Spleen (tissue), 11 donors: ENCODE results near the gene LRP3. TPM values are rescaled to one million over a fixed set of nuclear protein-coding genes. Genes with fewer than 3 reads are reported as not detected.

Experiments used
- DNase-seq: peaks from one replicate; pipeline ENCODE4 v3.0.0-alpha.2; 2020
- H3K27ac ChIP-seq, 8 donors: fragments of 200-600 bp; sonication (generic) in 7 of 8; 1 replicate in 4 of 8; 2 replicates in 4 of 8; pipeline versions ENCODE4 v1.5.0 to v1.8.0; 2016 to 2021; ENCODE audit warnings: inconsistent platforms in 4 of 8, mild to moderate bottlenecking in 4 of 8, moderate library complexity in 1 of 8
- H3K27me3 ChIP-seq, 7 donors: fragments of 200-600 bp; sonication (generic) in 6 of 7; replicated peaks in 1 of 7; 1 replicate in 4 of 7; 2 replicates in 3 of 7; pipeline versions ENCODE4 v1.5.0 to v1.8.0; 2016 to 2021; ENCODE audit warnings: inconsistent platforms in 3 of 7, mild to moderate bottlenecking in 1 of 7
- H3K36me3 ChIP-seq, 6 donors: fragments of 200-600 bp; sonication (generic) in 5 of 6; 1 replicate in 4 of 6; 2 replicates in 2 of 6; pipeline versions ENCODE4 v1.5.0 to v1.8.0; 2016 to 2021; ENCODE audit warnings: inconsistent platforms in 2 of 6
- H3K4me1 ChIP-seq, 6 donors: fragments of 200-600 bp; sonication (generic) in 5 of 6; 1 replicate in 3 of 6; 2 replicates in 3 of 6; pipeline versions ENCODE4 v1.5.0 to v1.8.0; 2016 to 2021; ENCODE audit warnings: inconsistent platforms in 3 of 6
- H3K4me3 ChIP-seq, 8 donors: fragments of 200-600 bp; sonication (generic) in 7 of 8; 1 replicate in 4 of 8; 2 replicates in 4 of 8; pipeline versions ENCODE4 v1.5.0 to v1.8.0; 2016 to 2021; ENCODE audit warnings: inconsistent platforms in 4 of 8, mild to moderate bottlenecking in 4 of 8, moderate library complexity in 2 of 8
- H3K9me3 ChIP-seq, 8 donors: fragments of 200-600 bp; sonication (generic) in 7 of 8; 1 replicate in 4 of 8; 2 replicates in 4 of 8; pipeline versions ENCODE4 v1.5.0 to v1.8.0; 2016 to 2021; ENCODE audit warnings: inconsistent platforms in 4 of 8
- POLR2A ChIP-seq, 3 donors: fragments of 450-650 bp; IDR thresholded peaks; one replicate each; pipeline ENCODE4 v1.5.1; 2017; ENCODE audit warnings: antibody characterized with exemption in 3 of 3, mild to moderate bottlenecking in 1 of 3
- POLR2AphosphoS5 ChIP-seq, 3 donors: sonication (generic); formaldehyde crosslinking; IDR thresholded peaks; one replicate each; pipeline ENCODE4 v1.5.1; 2017; ENCODE audit warnings: antibody characterized with exemption in 3 of 3
- WGBS, 5 donors: extraction: QIAGEN DNeasy Blood & Tissue Kit in 3 of 5; methylation state at CpG; one replicate each; pipeline versions ENCODE4 v1.1.5 to v1.1.7; 2013 to 2018; 5-methylcytosine and 5-hydroxymethylcytosine counted together
- intact Hi-C: fragments of 100-400 bp; cut with DNase I; formaldehyde crosslinking; loops from one replicate; pipeline ENCODE4 v1.15.0; 2023; ENCODE audit warnings: low total_unique reads
- polyA plus RNA-seq, 3 donors: library from polyadenylated mRNA; stranded (reverse); fragments of 200-250 nt; gene quantifications; one replicate each; pipeline ENCODE4 v1.2.1, GENCODE V29; 2013
- total RNA-seq, 7 donors: library from RNA; depleted of rRNA in 3 of 7; stranded (reverse); fragments of >200 nt in 3 of 7; fragmentation: NEBNext Ultra II Directional in 4 of 7; extraction: Animal tissue kit (Norgen Biotek cat#: 25700) in 4 of 7; gene quantifications; one replicate each; pipeline versions ENCODE4 v1.1.0 to v1.2.1, GENCODE V29; 2016 to 2021
- TF ChIP-seq, protein P1 (sequence below), 11 experiments: fragments of 200-600 bp in 7 of 11; fragments of 450-650 bp in 4 of 11; sonication (generic) in 4 of 11; IDR thresholded peaks in 8 of 11; conservative IDR thresholded peaks in 3 of 11; 1 replicate in 7 of 11; 2 replicates in 4 of 11; pipeline versions ENCODE4 v1.4.0 to v1.8.0; 2016 to 2021; ENCODE audit warnings: antibody characterized with exemption in 11 of 11, inconsistent platforms in 4 of 11, mild to moderate bottlenecking in 1 of 11
- donor health status: healthy with polysubstance abuse.
- donor health status: DM: no; HTN: no; CAD: no; lungs with moderate emphysema.
- donor health status: DM: no; HTN: no; CAD: no.
- donor health status: Bipolar disorder and iron deficiency.
- donor health status: healthy.
- donor health status: DM: no; HTN: no; CAD: no.
- donor health status: DM: yes; HTN: yes; CAD: no.

Gene LRP3
- total and polyA plus RNA-seq, 10 donors = 1.4 to 12.8 (median 8.2) TPM

DNA sequence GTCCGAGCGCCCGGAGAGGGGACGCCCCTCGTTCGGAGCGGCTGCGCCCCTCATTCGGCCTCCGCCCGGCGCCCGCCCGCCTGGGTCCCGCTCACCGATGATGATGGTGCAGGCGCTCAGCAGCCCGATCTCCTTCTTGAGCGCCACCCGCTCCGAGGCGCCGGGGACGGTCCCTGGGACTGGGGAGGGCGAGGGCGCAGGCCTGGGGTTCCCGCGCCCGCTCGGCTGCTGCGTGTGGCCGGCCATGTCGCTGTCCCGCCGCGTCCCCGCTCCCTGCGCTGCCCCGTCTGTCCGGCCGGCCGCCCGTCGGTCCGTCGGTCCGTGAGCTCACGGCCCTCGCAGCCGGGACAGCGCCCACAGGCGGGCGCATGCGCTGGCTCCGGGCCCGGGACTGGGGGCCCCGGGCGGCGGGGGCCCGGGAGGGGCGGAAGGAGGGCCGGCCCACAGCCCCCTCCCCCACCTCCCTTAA is 31.4 kb downstream of the LRP3 start, which contains the start of gene SLC7A10:
TSS of gene SLC7A10 (minus strand) at position 393 of the 469 bp plus-strand sequence. CDS start at position 246, 147 bp downstream.
- H3K36me3 ChIP-seq = no peaks in the 10 kb centered on the region
- intact Hi-C loops = no loop called here
- peak within 1 kb of the TSS in 6 of 8 donors; percentile 17 to 65 (median 34) for H3K4me3 ChIP-seq
- H3K9me3 ChIP-seq = peaks cover 3 to 34% (median 28%) of the 10 kb centered on the region in 8 donors
- no peak for DNase-seq
- H3K27me3 ChIP-seq = peaks cover 2 to 100% (median 55%) of the 10 kb centered on the region in 7 donors
- TF ChIP-seq POLR2A (IDR thresholded peaks at IDR 0.05) = no peak
- TF ChIP-seq, protein P1, sequence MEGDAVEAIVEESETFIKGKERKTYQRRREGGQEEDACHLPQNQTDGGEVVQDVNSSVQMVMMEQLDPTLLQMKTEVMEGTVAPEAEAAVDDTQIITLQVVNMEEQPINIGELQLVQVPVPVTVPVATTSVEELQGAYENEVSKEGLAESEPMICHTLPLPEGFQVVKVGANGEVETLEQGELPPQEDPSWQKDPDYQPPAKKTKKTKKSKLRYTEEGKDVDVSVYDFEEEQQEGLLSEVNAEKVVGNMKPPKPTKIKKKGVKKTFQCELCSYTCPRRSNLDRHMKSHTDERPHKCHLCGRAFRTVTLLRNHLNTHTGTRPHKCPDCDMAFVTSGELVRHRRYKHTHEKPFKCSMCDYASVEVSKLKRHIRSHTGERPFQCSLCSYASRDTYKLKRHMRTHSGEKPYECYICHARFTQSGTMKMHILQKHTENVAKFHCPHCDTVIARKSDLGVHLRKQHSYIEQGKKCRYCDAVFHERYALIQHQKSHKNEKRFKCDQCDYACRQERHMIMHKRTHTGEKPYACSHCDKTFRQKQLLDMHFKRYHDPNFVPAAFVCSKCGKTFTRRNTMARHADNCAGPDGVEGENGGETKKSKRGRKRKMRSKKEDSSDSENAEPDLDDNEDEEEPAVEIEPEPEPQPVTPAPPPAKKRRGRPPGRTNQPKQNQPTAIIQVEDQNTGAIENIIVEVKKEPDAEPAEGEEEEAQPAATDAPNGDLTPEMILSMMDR (IDR thresholded peaks at IDR 0.05 in 8 of 11, conservative IDR thresholded peaks at IDR 0.05 in 3 of 11) = no peak
- no peak for TF ChIP-seq POLR2AphosphoS5 (IDR thresholded peaks at IDR 0.05)
- peaks cover 6 to 26% (median 21%) of the 10 kb centered on the region in 6 donors for H3K4me1 ChIP-seq
- H3K27ac ChIP-seq = no peak within 1 kb of the TSS
- 0 to 6% (median 3%) methylated on average over 11 to 62 of the region's 62 CpGs for WGBS, 5 donors

DNA sequence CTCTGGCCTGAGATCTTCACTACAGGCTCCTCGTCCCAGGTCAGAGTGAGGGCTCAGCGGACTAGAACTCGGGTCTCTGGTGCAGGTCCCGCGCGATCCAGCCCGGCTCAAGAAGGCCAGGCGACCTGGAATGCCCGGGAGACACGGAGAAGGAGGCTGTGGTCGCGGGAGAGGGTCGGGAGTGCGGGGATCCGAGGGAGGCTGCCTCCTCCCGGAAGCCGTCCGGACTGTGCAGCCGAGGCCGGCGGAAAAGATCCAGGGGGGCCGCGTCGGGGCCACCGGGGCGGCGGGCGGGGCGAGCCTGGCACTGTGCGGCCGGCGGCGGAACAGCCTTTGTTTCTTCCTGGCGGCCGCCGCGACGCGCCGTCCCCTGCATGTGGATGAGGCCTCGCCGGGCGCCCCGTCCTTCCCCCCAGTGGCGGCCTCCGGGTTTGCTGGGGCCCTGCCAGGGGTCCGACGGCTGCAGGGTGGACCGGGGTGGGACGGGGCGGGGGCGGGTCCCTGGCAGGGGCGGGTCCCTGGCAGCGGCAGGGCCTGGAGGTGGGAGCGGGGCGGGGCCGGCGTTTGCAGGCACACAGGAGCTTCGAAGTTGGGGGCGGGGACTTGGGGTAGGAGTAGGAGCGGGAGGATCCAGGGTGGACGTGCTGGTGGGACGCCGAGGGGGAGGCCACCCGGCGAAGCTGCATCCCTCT is 32.6 kb downstream of the LRP3 start:
- Histone ChIP-seq H3K9me3 (peaks cover 3 to 34% (median 28%) of the 10 kb centered on the region in 8 donors), H3K4me1 (peaks cover 6 to 32% (median 21%) of the 10 kb centered on the region in 6 donors), H3K4me3 (peak overlapping the region in 6 of 8 donors; percentile 17 to 65 (median 34)), H3K36me3 (no peaks in the 10 kb centered on the region), H3K27ac (no peak overlapping the region), H3K27me3 (peaks cover 2 to 93% (median 54%) of the 10 kb centered on the region in 7 donors)
- intact Hi-C loops = no loop called here
- TF ChIP-seq POLR2A (IDR thresholded peaks at IDR 0.05) = no peak
- TF ChIP-seq, protein P1 (IDR thresholded peaks at IDR 0.05 in 8 of 11, conservative IDR thresholded peaks at IDR 0.05 in 3 of 11) = peak in 1 of 11 experiments; percentile 11
- WGBS, 5 donors = 4 to 16% (median 5%) methylated on average over 12 to 66 of the region's 66 CpGs
- DNase-seq = no peak

DNA sequence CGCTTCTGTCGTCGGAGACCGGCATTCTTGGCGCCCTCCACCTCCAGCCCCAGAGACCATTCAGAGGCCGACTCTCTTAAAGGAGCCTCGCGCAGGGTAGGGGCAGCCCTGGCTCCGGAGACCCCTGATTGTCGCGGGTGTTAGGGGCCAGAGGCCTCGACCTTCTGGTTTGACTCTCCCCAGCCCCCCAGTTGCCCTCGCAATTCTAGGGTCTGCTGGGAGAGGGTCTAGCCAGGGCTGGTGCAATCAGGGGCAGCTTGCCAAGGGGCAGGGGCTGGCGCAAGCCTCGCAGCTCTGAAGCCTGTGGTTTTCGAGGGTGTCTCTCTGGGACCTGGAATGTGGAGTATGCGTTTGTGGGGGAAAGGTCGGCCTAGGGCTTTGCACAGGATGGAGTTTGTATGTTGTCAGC is 33.1 kb downstream of the LRP3 start:
- H3K27me3 ChIP-seq = peaks cover 2 to 88% (median 54%) of the 10 kb centered on the region in 7 donors
- peaks cover 6 to 35% (median 21%) of the 10 kb centered on the region in 6 donors for H3K4me1 ChIP-seq
- H3K4me3 ChIP-seq = peak overlapping the region in 4 of 8 donors; percentile 17 to 65 (median 38)
- no peak for DNase-seq
- no peaks in the 10 kb centered on the region for H3K36me3 ChIP-seq
- no peak for TF ChIP-seq POLR2A (IDR thresholded peaks at IDR 0.05)
- no peak overlapping the region for H3K27ac ChIP-seq
- WGBS, 5 donors = 30 to 52% (median 31%) methylated on average over 5 to 18 of the region's 18 CpGs
- intact Hi-C loops = no loop called here
- H3K9me3 ChIP-seq = peaks cover 3 to 34% (median 28%) of the 10 kb centered on the region in 8 donors

DNA sequence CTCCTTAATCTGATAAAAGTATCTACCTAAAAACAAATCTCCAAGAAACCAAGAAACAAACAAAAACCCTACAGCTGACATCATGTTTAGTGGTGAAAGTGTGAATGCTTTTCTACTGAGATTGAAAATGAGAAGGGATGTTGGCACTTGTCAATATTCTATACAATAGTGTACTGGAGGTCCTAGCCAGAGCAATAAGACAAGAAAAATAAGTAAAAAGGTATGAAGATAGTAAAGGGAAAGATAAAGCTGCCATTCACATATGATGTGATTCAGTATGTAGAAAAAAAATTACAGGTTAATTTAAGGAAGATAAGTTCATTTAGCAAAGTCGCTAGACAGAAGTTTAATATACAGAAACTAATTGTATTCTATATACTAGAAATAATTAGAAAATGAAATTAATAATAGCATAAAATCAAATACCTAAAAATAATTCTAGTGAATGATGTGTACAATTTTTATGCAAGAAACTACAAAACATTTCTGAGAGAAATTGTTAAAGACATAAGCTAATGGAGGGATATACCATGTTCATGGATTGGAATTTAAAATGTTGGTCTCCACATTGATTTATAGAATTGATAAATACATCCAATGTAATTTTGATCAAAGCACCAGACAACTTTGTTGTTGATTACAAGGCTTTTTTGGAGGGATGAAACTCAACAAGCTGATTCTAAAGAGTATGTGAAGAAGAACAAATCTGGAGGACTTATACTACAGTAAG is 33.9 kb downstream of the LRP3 start:
- Histone ChIP-seq H3K27ac (no peak overlapping the region), H3K4me1 (peaks cover 6 to 35% (median 21%) of the 10 kb centered on the region in 6 donors), H3K27me3 (peaks cover 2 to 80% (median 54%) of the 10 kb centered on the region in 7 donors), H3K4me3 (no peak overlapping the region), H3K9me3 (peaks cover 3 to 34% (median 28%) of the 10 kb centered on the region in 8 donors), H3K36me3 (no peaks in the 10 kb centered on the region)
- intact Hi-C loops = no loop called here
- WGBS, 5 donors = 91 to 100% (median 95%) methylated on average over 1 of the region's 1 CpG
- DNase-seq = no peak
- TF ChIP-seq, protein P1 (IDR thresholded peaks at IDR 0.05 in 8 of 11, conservative IDR thresholded peaks at IDR 0.05 in 3 of 11) = no peak
- no peak for TF ChIP-seq POLR2A (IDR thresholded peaks at IDR 0.05)
- no peak for TF ChIP-seq POLR2AphosphoS5 (IDR thresholded peaks at IDR 0.05)
